ENCODE results near the gene ADAD1.
"Not testable (repeated sequence)": the region's sequence is repeated elsewhere in the genome, so short reads cannot be mapped to it uniquely, and the experiment has no call there.

The ADAD1 gene

GRCh38 chr4:122378711-122379110 is at the start of gene ADAD1:
Gene ADAD1 (plus strand): TSS chr4:122379011. CDS start chr4:122380070, 1,059 bp downstream.
- no peak for DNase-seq (ENCODE audit: low read depth)

- no peak for DNase-seq (ENCODE audit: low read depth)
Measured at GRCh38 chr4:122329876-122330565, 48.8 kb upstream of the ADAD1 start.

DNA sequence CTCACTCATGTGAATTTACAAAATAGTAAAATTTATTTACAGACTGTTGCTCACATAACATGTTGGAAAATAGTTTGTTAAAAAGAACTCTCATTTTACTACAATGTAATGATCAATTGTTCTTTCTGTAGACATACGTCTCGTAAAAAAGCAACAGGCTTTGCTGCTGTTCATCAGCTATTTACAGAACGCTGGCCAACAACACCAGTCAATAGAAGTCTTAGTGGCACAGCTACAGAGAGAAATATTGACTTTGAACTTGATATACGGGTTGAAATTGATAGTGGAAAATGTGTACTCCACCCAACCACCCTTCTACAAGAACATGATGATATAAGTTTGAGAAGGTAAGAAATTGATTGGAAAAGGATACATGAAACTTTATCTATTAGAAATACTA is 47.6 kb upstream of the ADAD1 start:
- DNase-seq (ENCODE audit: low read depth), result no peak

GRCh38 chr4:122334828-122335227 is 44.0 kb upstream of the ADAD1 start:
- no peak for DNase-seq (ENCODE audit: low read depth)

DNA sequence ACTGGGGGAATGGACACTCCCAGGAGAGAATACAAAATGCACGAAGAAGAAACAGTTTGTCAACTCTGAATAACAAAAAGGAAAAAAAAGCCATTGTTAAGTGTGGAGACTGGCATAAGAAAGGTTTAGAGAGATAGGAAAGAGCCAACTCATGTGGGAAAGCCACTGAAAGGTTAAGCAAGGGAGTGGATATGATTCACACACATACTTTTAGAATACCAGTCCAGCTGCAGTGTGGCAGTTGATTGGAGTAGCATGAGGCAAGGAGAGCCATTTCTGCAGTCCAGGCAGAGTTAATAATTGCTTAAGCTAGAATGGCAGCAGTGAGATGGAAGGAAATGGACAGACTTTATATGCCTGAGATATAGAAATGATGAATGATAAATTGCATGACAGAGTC is 36.9 kb upstream of the ADAD1 start:
- no peak for DNase-seq (ENCODE audit: low read depth)

DNA sequence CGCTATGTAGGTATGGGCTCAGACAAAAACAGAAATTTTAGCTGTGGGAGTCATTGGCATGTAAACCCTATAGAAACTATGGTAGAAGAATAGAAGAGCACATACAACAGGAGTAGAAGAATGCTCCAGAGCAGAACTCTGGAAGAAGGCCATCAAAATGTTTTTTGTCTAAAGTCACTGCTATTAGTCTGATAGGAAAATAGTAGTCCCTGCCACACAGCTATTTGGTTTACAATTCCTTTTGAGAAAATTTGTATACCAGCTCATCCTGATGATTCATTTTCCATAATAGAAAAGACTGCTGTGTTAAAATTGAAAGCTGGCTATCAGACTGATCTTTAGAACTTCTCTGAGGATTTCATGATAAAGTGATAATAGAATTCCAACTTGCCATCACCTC is 32.8 kb upstream of the ADAD1 start:
- no peak for DNase-seq (ENCODE audit: low read depth)

DNA sequence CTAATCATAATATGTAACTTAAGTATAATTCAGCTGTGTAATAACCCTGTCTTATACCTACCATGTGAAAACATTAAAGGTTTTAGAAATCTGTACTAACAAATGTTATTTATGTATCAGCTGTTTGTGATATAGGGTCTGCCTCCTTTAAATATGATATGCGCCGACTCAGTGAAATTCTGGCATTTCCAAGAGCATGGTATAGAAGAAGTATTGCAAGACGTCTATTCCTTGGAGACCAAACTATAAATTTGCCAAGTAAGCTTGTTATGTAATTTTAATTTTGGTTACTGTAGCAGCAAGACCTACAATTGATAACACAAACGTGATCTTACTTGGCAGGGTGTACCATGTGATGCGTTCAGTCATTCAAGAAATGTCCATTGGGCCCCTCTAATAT is 32.3 kb upstream of the ADAD1 start:
- no peak for DNase-seq (ENCODE audit: low read depth)

DNA sequence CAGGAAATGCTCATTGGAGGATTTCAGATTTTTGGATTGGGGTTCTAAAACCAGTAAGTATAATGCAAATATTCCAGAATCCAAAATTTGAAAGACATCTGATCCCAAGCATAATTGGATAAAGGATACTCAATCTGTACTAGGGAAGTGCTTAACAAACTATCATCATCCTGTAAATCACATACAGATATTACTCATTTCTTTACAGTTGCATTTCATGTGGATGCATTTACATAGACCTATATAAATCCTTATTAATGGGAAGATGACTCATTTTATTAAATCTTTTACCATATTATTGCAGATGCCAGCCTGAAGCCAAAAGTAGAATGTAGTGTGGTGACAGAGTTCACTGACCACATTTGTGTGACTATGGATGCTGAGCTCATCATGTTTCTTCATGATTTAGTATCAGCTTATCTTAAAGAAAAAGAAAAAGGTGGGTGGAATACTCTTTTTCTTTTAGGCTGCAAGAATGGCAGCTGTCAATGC is 22.4 kb upstream of the ADAD1 start:
- DNase-seq (ENCODE audit: low read depth), result no peak

GRCh38 chr4:122360754-122361153 is 18.1 kb upstream of the ADAD1 start:
- DNase-seq (ENCODE audit: low read depth), result no peak

- no peak for DNase-seq (ENCODE audit: low read depth)
Measured at GRCh38 chr4:122364700-122365404, 14.0 kb upstream of the ADAD1 start.

GRCh38 chr4:122368786-122369185 is 10.0 kb upstream of the ADAD1 start:
- not testable (repeated sequence) for DNase-seq (ENCODE audit: low read depth)

GRCh38 chr4:122377352-122377751 is 1.5 kb upstream of the ADAD1 start:
- no peak for DNase-seq (ENCODE audit: low read depth)

- DNase-seq (ENCODE audit: low read depth), result no peak
Measured at GRCh38 chr4:122379239-122379638, 428 bp downstream of the ADAD1 start.

GRCh38 chr4:122383341-122383740 is 4.5 kb downstream of the ADAD1 start:
- DNase-seq (ENCODE audit: low read depth), result no peak

- DNase-seq (ENCODE audit: low read depth), result no peak
Measured at GRCh38 chr4:122384245-122384644, 5.4 kb downstream of the ADAD1 start.

DNA sequence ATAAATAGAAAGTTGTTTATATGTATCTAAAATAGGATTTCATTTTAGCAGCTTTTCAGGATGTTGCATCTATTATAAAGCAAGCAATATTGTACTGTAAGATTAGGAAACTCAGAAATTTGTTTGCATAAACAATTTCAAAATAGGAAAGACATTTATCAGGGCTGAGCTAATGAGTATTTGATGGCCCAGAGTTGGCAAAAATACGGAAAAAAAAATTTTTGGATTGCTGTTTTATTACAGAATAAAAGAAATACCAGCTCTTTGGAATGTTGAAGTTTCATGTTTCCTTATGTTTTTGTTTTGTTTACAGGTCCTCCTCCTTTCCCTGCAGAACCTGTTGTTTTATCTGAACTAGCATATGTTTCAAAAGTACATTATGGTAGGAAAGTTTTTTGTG is 14.5 kb downstream of the ADAD1 start:
- no peak for DNase-seq (ENCODE audit: low read depth)

- no peak for DNase-seq (ENCODE audit: low read depth)
Measured at GRCh38 chr4:122403861-122404260, 25.1 kb downstream of the ADAD1 start.

DNA sequence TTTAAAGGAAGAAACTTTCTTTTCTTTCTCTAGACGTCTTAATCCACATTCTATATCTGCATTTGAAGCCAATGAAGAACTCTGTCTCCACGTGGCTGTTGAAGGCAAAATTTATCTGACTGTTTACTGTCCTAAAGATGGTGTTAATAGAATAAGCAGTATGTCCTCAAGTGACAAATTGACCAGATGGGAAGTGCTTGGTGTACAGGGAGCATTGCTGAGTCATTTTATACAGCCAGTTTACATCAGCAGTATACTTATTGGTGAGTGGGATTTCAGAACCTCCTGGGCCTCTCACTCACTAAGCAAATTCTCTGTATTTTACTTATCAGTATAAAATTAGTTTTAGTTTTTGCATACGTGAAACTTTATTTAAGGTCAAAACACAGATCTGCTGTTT is 33.7 kb downstream of the ADAD1 start:
- no peak for DNase-seq (ENCODE audit: low read depth)

- no peak for DNase-seq (ENCODE audit: low read depth)
Measured at GRCh38 chr4:122423246-122423645, 44.4 kb downstream of the ADAD1 start.

DNA sequence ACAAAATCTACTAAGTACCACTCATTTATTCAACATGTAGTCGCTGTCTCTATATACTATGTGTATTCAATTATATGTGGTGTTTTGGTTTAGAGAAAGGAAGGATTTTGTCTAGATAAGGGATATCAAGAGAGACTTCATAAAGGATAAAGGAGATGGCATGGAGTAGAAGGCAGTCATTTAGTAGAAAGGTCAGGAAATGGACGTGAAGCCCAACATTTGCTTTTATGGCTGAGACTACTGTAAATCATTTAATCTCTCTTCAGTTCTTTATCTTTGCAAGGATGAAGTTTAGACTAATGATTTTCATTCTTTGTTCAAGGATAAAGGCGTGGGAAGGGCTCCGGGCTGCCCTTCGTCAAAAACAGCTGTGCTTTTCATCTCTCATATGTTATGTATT is 52.5 kb downstream of the ADAD1 start:
- no peak for DNase-seq (ENCODE audit: low read depth)

DNA sequence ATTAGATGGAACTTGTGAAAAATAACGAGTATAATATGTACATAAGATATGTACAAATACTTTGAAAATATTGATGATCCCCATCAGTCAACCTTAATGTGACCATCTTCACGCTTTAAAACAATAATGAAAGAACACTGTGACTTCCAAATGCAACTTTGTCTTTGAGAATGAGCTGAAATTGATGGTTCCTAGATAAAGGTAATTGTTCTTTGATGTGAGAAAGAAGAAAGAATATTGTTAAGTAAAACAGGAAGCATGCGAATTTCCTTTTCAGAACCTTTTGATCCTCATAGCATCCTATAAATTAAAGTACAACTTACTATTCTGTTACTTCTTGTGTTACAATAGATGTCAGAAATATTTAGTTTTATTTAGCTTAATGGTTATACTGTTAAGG is 55.5 kb downstream of the ADAD1 start:
- no peak for DNase-seq (ENCODE audit: low read depth)

DNA sequence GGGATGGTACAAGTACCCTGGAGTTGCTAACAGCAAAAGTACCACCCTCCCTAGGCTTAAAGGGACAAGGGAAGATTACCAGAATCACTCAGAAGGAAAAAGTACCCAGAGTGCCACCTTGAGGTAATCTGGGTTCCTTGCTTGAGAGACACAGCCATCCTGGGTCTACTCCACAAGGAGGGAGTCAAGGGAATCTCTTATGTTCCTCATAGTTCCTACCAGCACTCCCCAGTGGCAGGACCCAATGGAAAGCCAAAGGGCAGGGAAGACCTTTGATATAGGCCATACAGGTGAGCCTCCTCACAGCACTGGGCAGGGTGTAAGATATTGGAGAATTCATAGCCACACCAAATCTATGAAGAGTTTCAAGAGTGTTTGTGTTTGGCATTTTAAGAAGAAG is 72.0 kb downstream of the ADAD1 start:
- DNase-seq (ENCODE audit: low read depth), result no peak

- DNase-seq (ENCODE audit: low read depth), result no peak
Measured at GRCh38 chr4:122453384-122453995, 74.7 kb downstream of the ADAD1 start.

All from stimulated activated CD8-positive, alpha-beta memory T cell treated with anti-CD3 and anti-CD28 coated beads, Interleukin-12 subunit alpha, Interleukin-12 subunit beta, amount 100 ng/mL, for 1 hour (primary cell).